Measurements from ENCODE around the gene MARVELD3.
"Not testable (repeated sequence)": the region's sequence is repeated elsewhere in the genome, so short reads cannot be mapped to it uniquely, and the experiment has no call there.

The MARVELD3 gene

GRCh38 chr16:71681360-71681759 is 55.4 kb downstream of the MARVELD3 start:
- no peaks in the 10 kb centered on the region for H3K4me1 ChIP-seq (ENCODE audit: insufficient read depth, low read length, poor library complexity, severe bottlenecking)
- H3K9ac ChIP-seq (ENCODE audit: low read depth, low read length, poor library complexity, severe bottlenecking): no peak overlapping the region
- peaks cover 20% of the 10 kb centered on the region; the same call in 1 of the 2 replicates for H3K36me3 ChIP-seq (ENCODE audit: insufficient read depth, low read length)
- no peaks in the 10 kb centered on the region for H3K9me2 ChIP-seq (replicated peaks; ENCODE audit: low read depth, low read length)
- no peak overlapping the region for H3K4me3 ChIP-seq (ENCODE audit: low read length, poor library complexity, severe bottlenecking)
- H4K20me1 ChIP-seq (ENCODE audit: insufficient read depth, low read length, poor library complexity, severe bottlenecking): no peaks in the 10 kb centered on the region
- H3F3A ChIP-seq (ENCODE audit: low read depth): no peaks in the 10 kb centered on the region
- no peaks in the 10 kb centered on the region for H3K79me2 ChIP-seq (ENCODE audit: insufficient read depth, low read length)
- H3K9me3 ChIP-seq (ENCODE audit: insufficient read depth, low read depth, low read length): no peaks in the 10 kb centered on the region
- no peak for TF ChIP-seq EZH2phosphoT487 (IDR thresholded peaks at IDR 0.05; ENCODE audit: borderline replicate concordance)
- TF ChIP-seq, protein P1, sequence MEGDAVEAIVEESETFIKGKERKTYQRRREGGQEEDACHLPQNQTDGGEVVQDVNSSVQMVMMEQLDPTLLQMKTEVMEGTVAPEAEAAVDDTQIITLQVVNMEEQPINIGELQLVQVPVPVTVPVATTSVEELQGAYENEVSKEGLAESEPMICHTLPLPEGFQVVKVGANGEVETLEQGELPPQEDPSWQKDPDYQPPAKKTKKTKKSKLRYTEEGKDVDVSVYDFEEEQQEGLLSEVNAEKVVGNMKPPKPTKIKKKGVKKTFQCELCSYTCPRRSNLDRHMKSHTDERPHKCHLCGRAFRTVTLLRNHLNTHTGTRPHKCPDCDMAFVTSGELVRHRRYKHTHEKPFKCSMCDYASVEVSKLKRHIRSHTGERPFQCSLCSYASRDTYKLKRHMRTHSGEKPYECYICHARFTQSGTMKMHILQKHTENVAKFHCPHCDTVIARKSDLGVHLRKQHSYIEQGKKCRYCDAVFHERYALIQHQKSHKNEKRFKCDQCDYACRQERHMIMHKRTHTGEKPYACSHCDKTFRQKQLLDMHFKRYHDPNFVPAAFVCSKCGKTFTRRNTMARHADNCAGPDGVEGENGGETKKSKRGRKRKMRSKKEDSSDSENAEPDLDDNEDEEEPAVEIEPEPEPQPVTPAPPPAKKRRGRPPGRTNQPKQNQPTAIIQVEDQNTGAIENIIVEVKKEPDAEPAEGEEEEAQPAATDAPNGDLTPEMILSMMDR (conservative IDR thresholded peaks at IDR 0.05; ENCODE audit: low read length): no peak
- no peaks in the 10 kb centered on the region for H3K27me3 ChIP-seq (ENCODE audit: insufficient read depth, low read length, poor library complexity, severe bottlenecking)
- H2AFZ ChIP-seq (ENCODE audit: low read length): no peak overlapping the region
- H3K4me2 ChIP-seq (ENCODE audit: low read depth, low read length, poor library complexity, severe bottlenecking): no peak overlapping the region

GRCh38 chr16:71684280-71684679 is 58.3 kb downstream of the MARVELD3 start:
- H3K36me3 ChIP-seq (ENCODE audit: insufficient read depth, low read length): peaks cover 21% of the 10 kb centered on the region; the same call in 1 of the 2 replicates
- H3K4me3 ChIP-seq (ENCODE audit: low read length, poor library complexity, severe bottlenecking); H4K20me1 ChIP-seq (ENCODE audit: insufficient read depth, low read length, poor library complexity, severe bottlenecking); H3K4me1 ChIP-seq (ENCODE audit: insufficient read depth, low read length, poor library complexity, severe bottlenecking); H3K9me3 ChIP-seq (ENCODE audit: insufficient read depth, low read depth, low read length); H2AFZ ChIP-seq (ENCODE audit: low read length); H3F3A ChIP-seq (ENCODE audit: low read depth); H3K9ac ChIP-seq (ENCODE audit: low read depth, low read length, poor library complexity, severe bottlenecking); H3K79me2 ChIP-seq (ENCODE audit: insufficient read depth, low read length); H3K27me3 ChIP-seq (ENCODE audit: insufficient read depth, low read length, poor library complexity, severe bottlenecking); H3K4me2 ChIP-seq (ENCODE audit: low read depth, low read length, poor library complexity, severe bottlenecking); H3K9me2 ChIP-seq (replicated peaks; ENCODE audit: low read depth, low read length): not testable (repeated sequence)

Data from Loucy (cell line).